ENCODE results near the gene PEDS1. TPM values are rescaled to one million over a fixed set of nuclear protein-coding genes. Genes with fewer than 3 reads are reported as not detected.

Gene PEDS1
- total and polyA plus RNA-seq, 2 of the 13 experiments (the other 11 are each of a cell fraction or from before 2014, with no cell fraction given), result 30.5 to 93.9 TPM

DNA sequence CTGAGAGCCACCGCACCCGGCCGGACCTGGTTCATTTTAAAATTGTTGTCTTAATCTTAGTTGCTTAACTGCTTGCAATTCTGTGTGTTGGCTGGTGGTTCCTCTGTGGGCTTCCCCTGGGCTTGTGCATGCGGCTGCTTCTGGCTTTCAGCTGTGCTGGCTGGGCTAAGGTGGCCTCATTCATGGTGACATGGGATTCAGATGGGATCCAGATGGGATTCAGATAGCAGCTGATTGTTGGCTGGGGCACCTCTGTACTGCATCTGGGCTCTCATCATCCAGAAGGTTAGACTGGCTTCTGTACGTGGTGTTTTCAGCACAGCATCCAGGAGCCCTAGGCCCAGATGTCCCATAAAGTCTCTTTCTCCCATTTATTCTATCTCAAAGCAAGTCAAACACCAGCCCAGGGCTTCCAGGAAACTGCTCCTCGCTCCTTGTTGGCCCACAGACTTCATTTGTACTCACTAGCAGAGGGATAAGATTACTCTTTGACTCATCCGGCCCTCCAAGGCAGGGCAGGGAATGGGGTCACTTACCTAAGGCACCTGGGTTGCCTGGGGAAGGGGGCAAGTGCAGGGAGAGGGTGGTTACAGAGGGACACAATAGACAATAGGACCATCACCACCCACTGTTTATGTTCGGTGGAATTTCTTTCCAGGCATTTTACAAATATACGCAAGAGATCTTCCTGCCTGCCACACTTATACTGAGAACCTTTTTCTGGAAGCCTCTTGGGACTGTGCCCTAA lies 10.2 kb upstream of the PEDS1 start (continued):
- TF ChIP-seq, protein P1, sequence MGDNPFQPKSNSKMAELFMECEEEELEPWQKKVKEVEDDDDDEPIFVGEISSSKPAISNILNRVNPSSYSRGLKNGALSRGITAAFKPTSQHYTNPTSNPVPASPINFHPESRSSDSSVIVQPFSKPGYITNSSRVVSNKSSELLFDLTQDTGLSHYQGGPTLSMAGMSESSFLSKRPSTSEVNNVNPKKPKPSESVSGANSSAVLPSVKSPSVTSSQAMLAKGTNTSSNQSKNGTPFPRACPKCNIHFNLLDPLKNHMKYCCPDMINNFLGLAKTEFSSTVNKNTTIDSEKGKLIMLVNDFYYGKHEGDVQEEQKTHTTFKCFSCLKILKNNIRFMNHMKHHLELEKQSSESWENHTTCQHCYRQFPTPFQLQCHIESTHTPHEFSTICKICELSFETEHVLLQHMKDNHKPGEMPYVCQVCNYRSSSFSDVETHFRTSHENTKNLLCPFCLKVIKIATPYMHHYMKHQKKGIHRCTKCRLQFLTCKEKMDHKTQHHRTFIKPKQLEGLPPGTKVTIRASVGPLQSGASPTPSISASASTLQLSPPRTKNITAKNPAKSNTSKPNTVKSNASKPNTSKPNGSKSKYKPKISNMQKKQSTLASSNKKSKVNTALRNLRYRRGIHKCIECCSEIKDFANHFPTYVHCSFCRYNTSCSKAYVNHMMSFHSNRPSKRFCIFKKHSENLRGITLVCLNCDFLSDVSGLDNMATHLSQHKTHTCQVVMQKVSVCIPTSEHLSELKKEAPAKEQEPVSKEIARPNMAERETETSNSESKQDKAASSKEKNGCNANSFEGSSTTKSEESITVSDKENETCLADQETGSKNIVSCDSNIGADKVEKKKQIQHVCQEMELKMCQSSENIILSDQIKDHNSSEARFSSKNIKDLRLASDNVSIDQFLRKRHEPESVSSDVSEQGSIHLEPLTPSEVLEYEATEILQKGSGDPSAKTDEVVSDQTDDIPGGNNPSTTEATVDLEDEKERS (CRISPR knock-in tag; IDR thresholded peaks at IDR 0.05), result no peak
- TF ChIP-seq ZBTB38 (CRISPR knock-in tag; IDR thresholded peaks at IDR 0.05) (no peak; the same call in 1 of the 2 replicates), ZNF136 (CRISPR knock-in tag; IDR thresholded peaks at IDR 0.05; ENCODE audit: low read depth) (no peak), SOX13 (IDR thresholded peaks at IDR 0.05) (no peak), SOX13 (CRISPR knock-in tag; conservative IDR thresholded peaks at IDR 0.05 in 1 of 2, IDR thresholded peaks at IDR 0.05 in 1 of 2) (peak in 1 of 2 experiments; percentile 85; a peak in 2 of 4 replicates), TSC22D2 (CRISPR knock-in tag; IDR thresholded peaks at IDR 0.05; ENCODE audit: borderline replicate concordance) (no peak), XRCC5 (optimal IDR thresholded peaks at IDR 0.05; ENCODE audit: low read length) (peak; percentile 49), ZNF605 (CRISPR knock-in tag; IDR thresholded peaks at IDR 0.05) (no peak), ELF4 (CRISPR knock-in tag; IDR thresholded peaks at IDR 0.05; ENCODE audit: borderline replicate concordance) (no peak), GFI1 (CRISPR knock-in tag; IDR thresholded peaks at IDR 0.05; ENCODE audit: borderline replicate concordance) (0 out of 2 replicates have a peak, but pooled peaks have one; percentile 30), ZNF296 (CRISPR knock-in tag; conservative IDR thresholded peaks at IDR 0.05) (no peak), ELF1 (CRISPR knock-in tag; IDR thresholded peaks at IDR 0.05) (no peak), GATAD2A (CRISPR knock-in tag; IDR thresholded peaks at IDR 0.05) (0 out of 2 replicates have a peak, but pooled peaks have one; percentile 6), MED13 (CRISPR knock-in tag; IDR thresholded peaks at IDR 0.05) (no peak), ZNF749 (CRISPR knock-in tag; IDR thresholded peaks at IDR 0.05; ENCODE audit: borderline replicate concordance) (no peak)
- TF ChIP-seq, protein P2, sequence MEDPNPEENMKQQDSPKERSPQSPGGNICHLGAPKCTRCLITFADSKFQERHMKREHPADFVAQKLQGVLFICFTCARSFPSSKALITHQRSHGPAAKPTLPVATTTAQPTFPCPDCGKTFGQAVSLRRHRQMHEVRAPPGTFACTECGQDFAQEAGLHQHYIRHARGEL (CRISPR knock-in tag; IDR thresholded peaks at IDR 0.05), result no peak
- TF ChIP-seq, protein P3, sequence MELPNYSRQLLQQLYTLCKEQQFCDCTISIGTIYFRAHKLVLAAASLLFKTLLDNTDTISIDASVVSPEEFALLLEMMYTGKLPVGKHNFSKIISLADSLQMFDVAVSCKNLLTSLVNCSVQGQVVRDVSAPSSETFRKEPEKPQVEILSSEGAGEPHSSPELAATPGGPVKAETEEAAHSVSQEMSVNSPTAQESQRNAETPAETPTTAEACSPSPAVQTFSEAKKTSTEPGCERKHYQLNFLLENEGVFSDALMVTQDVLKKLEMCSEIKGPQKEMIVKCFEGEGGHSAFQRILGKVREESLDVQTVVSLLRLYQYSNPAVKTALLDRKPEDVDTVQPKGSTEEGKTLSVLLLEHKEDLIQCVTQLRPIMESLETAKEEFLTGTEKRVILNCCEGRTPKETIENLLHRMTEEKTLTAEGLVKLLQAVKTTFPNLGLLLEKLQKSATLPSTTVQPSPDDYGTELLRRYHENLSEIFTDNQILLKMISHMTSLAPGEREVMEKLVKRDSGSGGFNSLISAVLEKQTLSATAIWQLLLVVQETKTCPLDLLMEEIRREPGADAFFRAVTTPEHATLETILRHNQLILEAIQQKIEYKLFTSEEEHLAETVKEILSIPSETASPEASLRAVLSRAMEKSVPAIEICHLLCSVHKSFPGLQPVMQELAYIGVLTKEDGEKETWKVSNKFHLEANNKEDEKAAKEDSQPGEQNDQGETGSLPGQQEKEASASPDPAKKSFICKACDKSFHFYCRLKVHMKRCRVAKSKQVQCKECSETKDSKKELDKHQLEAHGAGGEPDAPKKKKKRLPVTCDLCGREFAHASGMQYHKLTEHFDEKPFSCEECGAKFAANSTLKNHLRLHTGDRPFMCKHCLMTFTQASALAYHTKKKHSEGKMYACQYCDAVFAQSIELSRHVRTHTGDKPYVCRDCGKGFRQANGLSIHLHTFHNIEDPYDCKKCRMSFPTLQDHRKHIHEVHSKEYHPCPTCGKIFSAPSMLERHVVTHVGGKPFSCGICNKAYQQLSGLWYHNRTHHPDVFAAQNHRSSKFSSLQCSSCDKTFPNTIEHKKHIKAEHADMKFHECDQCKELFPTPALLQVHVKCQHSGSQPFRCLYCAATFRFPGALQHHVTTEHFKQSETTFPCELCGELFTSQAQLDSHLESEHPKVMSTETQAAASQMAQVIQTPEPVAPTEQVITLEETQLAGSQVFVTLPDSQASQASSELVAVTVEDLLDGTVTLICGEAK (IDR thresholded peaks at IDR 0.05), result no peak
- TF ChIP-seq, protein P3 (CRISPR knock-in tag; IDR thresholded peaks at IDR 0.05), result no peak

Measured in HepG2 (cell line).